Brain microvascular endothelial cell (primary cell): Measurements from ENCODE around the gene PELI2.
A peak's percentile ranks its signal among the peaks of the same experiment; 100 is the strongest.

Experiments
- DNase-seq: peaks from one replicate; pipeline ENCODE4 v3.0.0-alpha.2; 2020
- H3K27ac ChIP-seq: fragments of 250-450 bp; sonication (Bioruptor Pico); 2 replicates; pipeline ENCODE4 v1.5.1; 2020; ENCODE audit warnings: mild to moderate bottlenecking, moderate library complexity
- H3K27me3 ChIP-seq: fragments of 250-450 bp; sonication (Bioruptor Pico); replicated peaks from 2 replicates; pipeline ENCODE4 v1.5.1; 2020; ENCODE audit warnings: mild to moderate bottlenecking
- H3K36me3 ChIP-seq: fragments of 250-450 bp; sonication (Bioruptor Pico); replicated peaks from 2 replicates; pipeline ENCODE4 v1.5.1; 2020; ENCODE audit warnings: mild to moderate bottlenecking
- H3K4me3 ChIP-seq: 2 replicates; pipeline ENCODE4 v1.5.1; 2011; ENCODE audit warnings: low read depth, mild to moderate bottlenecking, control low read depth, low read length, moderate library complexity
- CTCF ChIP-seq: IDR thresholded peaks from 2 replicates; pipeline ENCODE4 v1.5.1; 2011; ENCODE audit warnings: low read depth, mild to moderate bottlenecking, moderate library complexity, low read length, control low read depth, inconsistent platforms; ENCODE audit errors: missing control alignments
- in situ Hi-C: cut with HindIII; loops from 2 replicates; pipeline ENCODE4 v1.10.0; 2017; ENCODE audit warnings: low sequenced_read_pairs, low pct_ligation_motif_present

The PELI2 gene

GRCh38 chr14:56142314-56142713 lies 24.1 kb downstream of the PELI2 start:
- DNase-seq: no peak
- in situ Hi-C loops: no loop called here

GRCh38 chr14:56143025-56143424 lies 24.8 kb downstream of the PELI2 start:
- no peak overlapping the region for H3K27ac ChIP-seq
- H3K36me3 ChIP-seq: no peaks in the 10 kb centered on the region
- H3K27me3 ChIP-seq: no peaks in the 10 kb centered on the region
- TF ChIP-seq CTCF: no peak
- no peak overlapping the region for H3K4me3 ChIP-seq
- DNase-seq: no peak
- in situ Hi-C loops: no loop called here

More at GRCh38 chr14:56142314-56142713, 24.1 kb downstream of the PELI2 start:
- Histone ChIP-seq H3K36me3 (no peaks in the 10 kb centered on the region), H3K27me3 (no peaks in the 10 kb centered on the region), H3K4me3 (no peak overlapping the region), H3K27ac (no peak overlapping the region)
- TF ChIP-seq CTCF: no peak

GRCh38 chr14:56144176-56144575 lies 26.0 kb downstream of the PELI2 start:
- H3K36me3 ChIP-seq: no peaks in the 10 kb centered on the region
- in situ Hi-C loops: no loop called here
- no peak overlapping the region for H3K4me3 ChIP-seq
- DNase-seq: no peak
- H3K27ac ChIP-seq: no peak overlapping the region
- TF ChIP-seq CTCF: no peak
- H3K27me3 ChIP-seq: no peaks in the 10 kb centered on the region

- H3K27me3 ChIP-seq: no peaks in the 10 kb centered on the region
- in situ Hi-C loops: no loop called here
- peak; percentile 9 for DNase-seq
- no peaks in the 10 kb centered on the region for H3K36me3 ChIP-seq
- no peak overlapping the region for H3K4me3 ChIP-seq
- H3K27ac ChIP-seq: peak overlapping the region; percentile 23
- TF ChIP-seq CTCF: no peak
These were observed 27.1 kb downstream of the PELI2 start for GRCh38 chr14:56145181-56145769.

GRCh38 chr14:56145965-56146364 lies 27.8 kb downstream of the PELI2 start:
- no peak for TF ChIP-seq CTCF
- Histone ChIP-seq H3K27me3 (no peaks in the 10 kb centered on the region), H3K36me3 (no peaks in the 10 kb centered on the region), H3K27ac (peak overlapping the region; percentile 23), H3K4me3 (no peak overlapping the region)
- DNase-seq: peak; percentile 83
- in situ Hi-C loops: no loop called here

- in situ Hi-C loops: no loop called here
These were observed 29.2 kb downstream of the PELI2 start for GRCh38 chr14:56147449-56147848.

More at GRCh38 chr14:56147449-56147848, 29.2 kb downstream of the PELI2 start:
- TF ChIP-seq CTCF: no peak
- Histone ChIP-seq H3K27me3 (no peaks in the 10 kb centered on the region), H3K27ac (no peak overlapping the region), H3K36me3 (no peaks in the 10 kb centered on the region), H3K4me3 (no peak overlapping the region)
- DNase-seq: no peak
